ENCODE results near the gene CMTR1. TPM values are rescaled to one million over a fixed set of nuclear protein-coding genes. Genes with fewer than 3 reads are reported as not detected.
"Not testable (repeated sequence)": the region's sequence is repeated elsewhere in the genome, so short reads cannot be mapped to it uniquely, and the experiment has no call there.

Gene CMTR1
- total RNA-seq, 1 donor from 2014 or later, result 30.3 TPM

GRCh38 chr6:37432590-37432915 lies 468 bp upstream of the CMTR1 start:
- no peak for DNase-seq (ENCODE audit: extremely low read depth, low read depth, low spot score)

- no peak for DNase-seq (ENCODE audit: extremely low read depth, low read depth, low spot score)
Observed at GRCh38 chr6:37433657-37434271, 743 bp downstream of the CMTR1 start.

DNA sequence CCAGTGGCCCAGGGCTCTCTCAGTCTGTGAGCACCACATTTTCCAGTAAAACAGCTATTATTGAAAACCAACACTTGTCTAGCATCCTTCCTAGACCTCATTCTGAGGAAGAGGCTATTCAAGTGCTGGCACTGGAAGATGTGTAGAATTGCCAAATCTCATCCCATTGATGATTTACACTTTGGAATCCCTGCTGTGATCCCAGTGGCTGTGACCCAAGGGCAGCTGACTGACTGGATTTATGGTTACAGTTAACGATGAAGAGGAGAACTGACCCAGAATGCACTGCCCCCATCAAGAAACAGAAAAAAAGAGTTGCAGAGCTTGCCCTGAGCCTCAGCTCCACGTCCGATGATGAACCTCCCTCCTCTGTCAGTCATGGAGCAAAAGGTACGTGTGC lies 2.4 kb downstream of the CMTR1 start:
- DNase-seq (ENCODE audit: extremely low read depth, low read depth, low spot score), result no peak

GRCh38 chr6:37435816-37436215 lies 2.8 kb downstream of the CMTR1 start:
- no peak for DNase-seq (ENCODE audit: extremely low read depth, low read depth, low spot score)

GRCh38 chr6:37438930-37439329 lies 5.9 kb downstream of the CMTR1 start:
- DNase-seq (ENCODE audit: extremely low read depth, low read depth, low spot score), result no peak

DNA sequence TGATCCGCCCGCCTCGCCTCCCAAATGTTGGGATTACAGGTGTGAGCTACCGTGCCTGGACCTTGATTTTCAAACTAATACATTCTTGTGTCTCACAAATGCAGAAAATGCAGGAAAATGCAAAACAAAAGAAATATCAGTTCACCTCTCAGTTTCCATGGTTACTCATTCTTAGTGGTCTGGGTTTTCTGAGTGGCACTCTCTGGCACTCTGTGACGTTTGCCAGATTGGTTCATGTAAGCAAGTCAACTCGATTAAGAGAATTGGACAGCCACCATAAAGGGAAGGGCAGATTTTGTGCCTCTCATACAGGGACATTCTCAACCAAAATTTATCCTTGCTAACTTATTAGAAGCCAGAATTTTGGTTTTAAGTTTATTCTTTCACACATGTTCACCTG lies 8.6 kb downstream of the CMTR1 start:
- no peak for DNase-seq (ENCODE audit: extremely low read depth, low read depth, low spot score)

DNA sequence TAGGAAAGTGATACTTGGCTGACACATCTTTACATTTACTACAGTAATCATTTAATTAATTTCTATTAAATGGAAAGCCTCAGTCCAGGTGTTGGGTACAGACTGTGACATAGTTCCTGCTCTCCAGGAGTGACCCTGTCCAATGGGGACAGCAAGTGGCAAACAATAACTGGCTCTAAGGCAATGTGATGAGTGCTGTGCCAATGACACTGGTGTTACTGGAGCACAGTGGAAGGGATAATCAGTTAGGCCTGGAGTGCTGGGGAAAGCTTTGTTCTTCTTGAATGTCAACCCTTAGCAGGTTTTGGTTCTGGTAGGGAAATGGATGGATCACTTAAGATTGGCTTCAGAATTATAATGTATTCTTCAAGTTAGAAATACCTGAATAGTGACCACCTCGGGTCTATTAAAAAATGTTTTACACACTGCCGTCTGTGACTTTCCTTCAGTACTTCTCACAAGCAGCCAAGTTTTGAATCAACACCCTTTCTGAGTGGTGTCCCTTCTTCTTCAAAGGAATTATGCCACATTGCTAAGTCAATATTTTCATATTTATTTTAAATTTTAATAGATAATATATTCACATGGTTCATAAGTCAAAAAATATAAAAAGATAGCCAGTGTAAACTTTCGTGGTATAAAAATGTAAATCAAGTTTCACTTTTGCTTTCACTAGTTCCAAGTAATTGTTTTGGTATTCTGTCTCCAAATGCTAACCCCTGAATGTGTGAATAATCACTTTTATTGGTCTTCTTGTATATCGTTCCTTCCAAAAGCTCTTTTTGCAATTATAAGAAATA lies 9.6 kb downstream of the CMTR1 start:
- no peak for DNase-seq (ENCODE audit: extremely low read depth, low read depth, low spot score)

GRCh38 chr6:37443216-37443542 lies 10.2 kb downstream of the CMTR1 start:
- not testable (repeated sequence) for DNase-seq (ENCODE audit: extremely low read depth, low read depth, low spot score)

- DNase-seq (ENCODE audit: extremely low read depth, low read depth, low spot score), result no peak
Observed at GRCh38 chr6:37449984-37450383, 17.0 kb downstream of the CMTR1 start.

GRCh38 chr6:37451441-37452193 lies 18.6 kb downstream of the CMTR1 start:
- DNase-seq (ENCODE audit: extremely low read depth, low read depth, low spot score), result no peak

GRCh38 chr6:37452522-37452921 lies 19.5 kb downstream of the CMTR1 start:
- DNase-seq (ENCODE audit: extremely low read depth, low read depth, low spot score), result no peak

DNA sequence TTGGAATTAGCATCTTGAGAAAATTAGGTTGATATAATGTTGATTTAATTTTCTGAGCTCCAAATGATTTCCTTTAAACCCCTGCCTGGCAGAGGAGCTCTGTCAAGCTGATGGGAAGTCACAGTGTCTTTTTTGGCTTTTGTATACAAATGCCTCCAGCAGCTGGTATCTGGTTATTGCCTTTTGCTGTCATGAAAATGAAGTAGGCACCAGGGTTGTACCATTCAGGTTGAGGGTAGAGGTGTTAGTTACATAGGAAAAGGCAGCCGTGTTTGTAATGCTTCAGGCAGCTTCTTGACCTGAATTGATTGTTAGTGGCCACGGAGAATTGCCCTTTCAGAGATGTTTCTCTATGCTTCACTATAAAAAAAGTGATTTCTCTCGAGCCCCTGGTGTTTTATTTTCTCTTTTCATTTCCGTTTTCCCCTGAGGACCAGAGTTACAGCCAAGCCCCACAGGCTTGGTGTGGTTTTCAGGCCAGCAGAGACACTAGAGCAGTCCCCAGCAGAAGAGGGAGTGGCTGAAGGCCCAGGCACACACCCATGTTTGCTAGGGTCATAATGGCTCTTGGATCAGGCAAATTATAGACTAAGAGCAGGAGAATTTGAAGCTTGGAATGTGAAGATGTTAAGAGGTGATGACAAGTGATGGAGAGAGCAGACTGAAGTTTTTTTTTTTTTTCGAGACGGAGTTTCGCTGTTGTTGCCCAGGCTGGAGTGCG lies 21.6 kb downstream of the CMTR1 start:
- no peak for DNase-seq (ENCODE audit: extremely low read depth, low read depth, low spot score)

DNA sequence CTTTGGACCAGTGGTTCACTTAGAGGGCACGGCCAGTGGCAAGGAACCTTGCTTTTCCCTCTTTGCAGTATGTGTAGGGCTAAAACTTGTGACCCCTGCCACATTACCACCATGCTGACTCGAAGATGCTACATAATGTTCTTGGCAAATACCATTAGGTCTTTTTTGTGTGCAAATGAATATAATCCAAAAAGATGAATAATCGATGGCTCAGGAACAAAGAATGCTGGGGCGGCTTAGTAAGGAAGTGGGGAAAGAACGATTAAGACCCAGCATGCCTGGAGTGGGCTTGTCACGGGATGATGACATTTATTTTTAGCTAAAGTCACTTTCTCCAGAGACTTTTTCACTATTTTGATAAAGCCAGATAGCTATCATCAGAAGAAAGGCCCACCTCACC lies 23.1 kb downstream of the CMTR1 start:
- no peak for DNase-seq (ENCODE audit: extremely low read depth, low read depth, low spot score)

- DNase-seq (ENCODE audit: extremely low read depth, low read depth, low spot score), result no peak
Observed at GRCh38 chr6:37456816-37457560, 24.0 kb downstream of the CMTR1 start.

DNA sequence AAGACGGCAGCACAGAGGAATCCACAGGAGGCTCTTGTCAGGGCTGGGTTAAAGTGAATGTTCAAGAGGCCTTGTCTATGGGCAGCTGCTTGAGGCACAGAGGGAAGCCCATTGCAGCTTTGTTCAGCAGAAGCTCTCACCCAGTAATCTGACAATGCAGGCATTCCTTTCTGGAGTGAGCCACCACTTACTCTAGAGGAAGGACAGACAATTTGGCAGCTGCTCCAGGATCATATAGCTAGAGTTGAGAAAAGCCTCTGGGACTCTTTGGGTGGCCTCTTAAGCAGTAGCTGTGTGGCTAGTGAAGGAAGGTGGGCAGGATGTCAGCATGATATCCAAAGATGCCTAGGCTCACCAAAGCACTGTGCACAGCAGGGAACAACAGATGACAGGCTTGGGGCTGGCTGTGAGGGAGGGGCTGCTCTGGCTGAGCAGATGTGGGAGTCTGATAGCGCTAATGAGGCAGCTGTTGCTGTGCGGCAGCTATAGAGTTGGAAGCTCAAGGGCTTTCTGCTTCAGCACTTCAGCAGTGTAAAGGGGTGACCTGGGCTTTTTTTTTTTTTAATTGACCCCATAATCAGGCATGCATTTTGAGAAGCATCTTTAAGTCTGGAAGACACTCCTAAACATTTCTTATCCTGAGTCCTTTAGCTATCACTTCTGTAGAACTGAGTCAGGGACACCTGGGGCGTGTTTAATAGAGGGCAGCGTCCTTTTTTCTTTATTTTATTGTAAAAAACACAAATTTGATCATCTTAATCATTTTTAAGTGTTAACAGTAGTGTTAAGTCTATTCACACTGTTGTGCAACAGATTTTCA lies 27.2 kb downstream of the CMTR1 start:
- DNase-seq (ENCODE audit: extremely low read depth, low read depth, low spot score), result no peak

DNA sequence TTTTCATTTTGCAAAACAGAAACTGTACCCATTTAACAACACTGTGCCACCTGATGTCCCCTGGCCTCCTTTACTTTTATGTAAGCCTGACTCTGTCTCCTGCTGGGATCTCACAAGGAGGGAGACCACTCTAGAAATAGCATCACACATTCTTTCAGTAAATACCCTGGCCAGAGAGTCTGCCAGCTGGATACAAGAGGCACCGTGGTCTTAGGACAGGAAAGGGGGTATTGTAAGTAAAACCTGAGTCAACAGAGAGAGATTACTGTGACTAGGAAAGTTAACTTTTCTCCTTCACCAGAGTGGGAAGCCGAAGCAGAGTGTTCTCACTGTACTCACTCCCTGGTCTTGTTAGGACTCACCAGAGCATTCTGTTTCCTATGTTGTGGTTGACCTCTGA lies 27.8 kb downstream of the CMTR1 start:
- no peak for DNase-seq (ENCODE audit: extremely low read depth, low read depth, low spot score)

- DNase-seq (ENCODE audit: extremely low read depth, low read depth, low spot score), result no peak
Observed at GRCh38 chr6:37463110-37463509, 30.1 kb downstream of the CMTR1 start.

- no peak for DNase-seq (ENCODE audit: extremely low read depth, low read depth, low spot score)
Observed at GRCh38 chr6:37467718-37468117, 34.7 kb downstream of the CMTR1 start.

GRCh38 chr6:37473364-37474095 lies 40.5 kb downstream of the CMTR1 start:
- no peak for DNase-seq (ENCODE audit: extremely low read depth, low read depth, low spot score)

All from glomerular endothelial cell (primary cell).